DMS53 (cell line): Measurements from ENCODE around the gene EIF3J.
"Not testable (repeated sequence)": the region's sequence is repeated elsewhere in the genome, so short reads cannot be mapped to it uniquely, and the experiment has no call there.

Source experiments
- DNase-seq: peaks from one replicate; lab custom pipeline; 2025; lab: John Stamatoyannopoulos, UW

The EIF3J gene

GRCh38 chr15:44542596-44542995 is 5.6 kb downstream of the EIF3J start:
- no peak for DNase-seq

GRCh38 chr15:44544745-44545144 is 7.8 kb downstream of the EIF3J start:
- DNase-seq: not testable (repeated sequence)

- DNase-seq: no peak
Measured at GRCh38 chr15:44545913-44546802, 9.2 kb downstream of the EIF3J start.

- not testable (repeated sequence) for DNase-seq
Measured at GRCh38 chr15:44549152-44549551, 12.2 kb downstream of the EIF3J start.

- peak; percentile 49 for DNase-seq
Measured at GRCh38 chr15:44550256-44550655, 13.3 kb downstream of the EIF3J start.

- no peak for DNase-seq
Measured at GRCh38 chr15:44550734-44551133, 13.8 kb downstream of the EIF3J start.

GRCh38 chr15:44554934-44555723 is 18.2 kb downstream of the EIF3J start:
- DNase-seq: no peak

- not testable (repeated sequence) for DNase-seq
Measured at GRCh38 chr15:44560926-44561325, 24.0 kb downstream of the EIF3J start.

GRCh38 chr15:44565387-44566154 is 28.6 kb downstream of the EIF3J start:
- no peak for DNase-seq

GRCh38 chr15:44566155-44566540 is 29.2 kb downstream of the EIF3J start:
- no peak for DNase-seq

- DNase-seq: no peak
Measured at GRCh38 chr15:44568338-44568737, 31.4 kb downstream of the EIF3J start.

- no peak for DNase-seq
Measured at GRCh38 chr15:44569316-44569715, 32.4 kb downstream of the EIF3J start.

GRCh38 chr15:44570361-44570760 is 33.4 kb downstream of the EIF3J start:
- DNase-seq: no peak

GRCh38 chr15:44573386-44573785 is 36.4 kb downstream of the EIF3J start:
- no peak for DNase-seq

- no peak for DNase-seq
Measured at GRCh38 chr15:44574734-44575133, 37.8 kb downstream of the EIF3J start.

GRCh38 chr15:44580105-44580504 is 43.2 kb downstream of the EIF3J start:
- no peak for DNase-seq

GRCh38 chr15:44584162-44584749 is 47.3 kb downstream of the EIF3J start:
- DNase-seq: peak; percentile 67

- DNase-seq: no peak
Measured at GRCh38 chr15:44585633-44586032, 48.7 kb downstream of the EIF3J start.

- DNase-seq: no peak
Measured at GRCh38 chr15:44588541-44588940, 51.6 kb downstream of the EIF3J start.

GRCh38 chr15:44591326-44591725 is 54.4 kb downstream of the EIF3J start:
- DNase-seq: peak; percentile 46

GRCh38 chr15:44593042-44593736 is 56.2 kb downstream of the EIF3J start:
- DNase-seq: peak; percentile 22
